Upper lobe of left lung (tissue), 4 donors: ENCODE data around the gene SECISBP2L.

Source experiments
- CTCF ChIP-seq, 6 experiments: fragments of 450-650 bp in 4 of 6; fragments of 200-600 bp in 2 of 6; sonication (generic) in 2 of 6; IDR thresholded peaks; one replicate each; pipeline ENCODE4 v1.5.1; 2016 to 2019; ENCODE audit warnings: antibody characterized with exemption in 6 of 6
- EP300 ChIP-seq, 4 donors: sonication (generic); formaldehyde crosslinking; IDR thresholded peaks; one replicate each; pipeline ENCODE4 v1.5.1; 2017; ENCODE audit warnings: antibody characterized with exemption in 4 of 4, control low read depth in 2 of 4
- POLR2A ChIP-seq, 4 donors: fragments of 450-650 bp; IDR thresholded peaks; one replicate each; pipeline ENCODE4 v1.5.1; 2016 to 2017; ENCODE audit warnings: antibody characterized with exemption in 4 of 4, mild to moderate bottlenecking in 2 of 4

GRCh38 chr15:49046220-49047102 lies at the start of gene SECISBP2L:
- peak in 4 of 6 experiments; percentile 12 to 45 (median 27) for TF ChIP-seq CTCF (IDR thresholded peaks at IDR 0.05)
- TF ChIP-seq POLR2A (IDR thresholded peaks at IDR 0.05) = peak in 2 of 4 donors; percentile 78 to 97
- peak in 1 of 4 donors; percentile 74 for TF ChIP-seq EP300 (IDR thresholded peaks at IDR 0.05)
